Calu3 (cell line): ENCODE data around the gene FAR2. TPM values are rescaled to one million over a fixed set of nuclear protein-coding genes. Genes with fewer than 3 reads are reported as not detected.
"Not testable (repeated sequence)": the region's sequence is repeated elsewhere in the genome, so short reads cannot be mapped to it uniquely, and the experiment has no call there.

Experiments
- BruUV-seq: library from RNA; stranded (reverse); fragments of 400-500 nt; replicated peaks from 2 replicates; lab custom pipeline; 2021; lab: Mats Ljungman, UMichigan
- CTCF ChIA-PET: fragments of 300-600 bp; sonication (Branson Sonifier 250); formaldehyde crosslinking; loops from one replicate; lab custom pipeline; 2022; ENCODE audit warnings: antibody characterized with exemption; lab: Charles Lee
- DNase-seq: peaks from one replicate; pipeline ENCODE4 v3.0.0; 2022
- H3K27ac Mint-ChIP-seq: one replicate; pipeline ENCODE4 v1.8.0; 2022; ENCODE audit warnings: mixed read lengths; ENCODE audit not compliant: unreplicated experiment
- H3K27me3 Mint-ChIP-seq: one replicate; pipeline ENCODE4 v1.8.0; 2022; ENCODE audit warnings: mixed read lengths; ENCODE audit not compliant: unreplicated experiment
- H3K36me3 Mint-ChIP-seq: one replicate; pipeline ENCODE4 v1.8.0; 2022; ENCODE audit warnings: mild to moderate bottlenecking, moderate library complexity, mixed read lengths; ENCODE audit not compliant: insufficient read depth, unreplicated experiment
- H3K4me1 Mint-ChIP-seq: one replicate; pipeline ENCODE4 v1.8.0; 2022; ENCODE audit warnings: mild to moderate bottlenecking, low read depth, mixed read lengths; ENCODE audit not compliant: unreplicated experiment
- H3K4me3 Mint-ChIP-seq: one replicate; pipeline ENCODE4 v1.8.0; 2022; ENCODE audit warnings: mild to moderate bottlenecking, low read depth, moderate library complexity, mixed read lengths; ENCODE audit not compliant: unreplicated experiment
- H3K9me3 Mint-ChIP-seq: one replicate; pipeline ENCODE4 v1.8.0; 2022; ENCODE audit warnings: low read depth, mixed read lengths; ENCODE audit not compliant: unreplicated experiment
- intact Hi-C: fragments of 100-400 bp; cut with micrococcal nuclease; formaldehyde crosslinking; loops from one replicate; pipeline ENCODE4 v1.10.0; 2022; ENCODE audit not compliant: unreplicated experiment
- total RNA-seq: library from RNA; stranded (reverse); gene quantifications from 2 replicates; pipeline ENCODE4 v1.2.3, GENCODE V29; 2022
- TF ChIP-seq, protein P1 (sequence below): fragments of 200-600 bp; IDR thresholded peaks from one replicate; pipeline ENCODE4 v1.8.0; 2022; ENCODE audit warnings: antibody characterized with exemption; ENCODE audit not compliant: unreplicated experiment

FAR2 gene
- total RNA-seq, 1 experiment from 2014 or later = 24.0 TPM

DNA sequence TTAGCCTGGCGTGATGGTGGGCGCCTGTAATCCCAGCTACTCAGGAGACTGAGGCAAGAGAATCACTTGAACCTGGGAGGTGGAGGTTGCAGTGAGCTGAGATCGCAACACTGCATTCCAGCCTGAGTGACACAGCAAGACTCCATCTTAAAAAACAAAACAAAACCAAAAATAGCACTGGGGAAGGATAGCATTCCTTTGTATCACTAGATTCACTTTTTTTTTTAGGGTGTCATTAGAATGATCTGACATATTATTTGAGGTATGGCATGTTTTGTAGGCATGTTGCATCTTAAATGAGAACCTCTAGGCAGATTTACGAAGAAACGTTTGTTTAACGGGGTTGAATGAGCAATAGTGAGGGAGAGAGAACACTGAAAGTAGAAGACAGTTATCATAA, 16.8 kb upstream of the FAR2 start:
- DNase-seq = no peak
- BruUV-seq = no TSS peak
- TF ChIP-seq, protein P1, sequence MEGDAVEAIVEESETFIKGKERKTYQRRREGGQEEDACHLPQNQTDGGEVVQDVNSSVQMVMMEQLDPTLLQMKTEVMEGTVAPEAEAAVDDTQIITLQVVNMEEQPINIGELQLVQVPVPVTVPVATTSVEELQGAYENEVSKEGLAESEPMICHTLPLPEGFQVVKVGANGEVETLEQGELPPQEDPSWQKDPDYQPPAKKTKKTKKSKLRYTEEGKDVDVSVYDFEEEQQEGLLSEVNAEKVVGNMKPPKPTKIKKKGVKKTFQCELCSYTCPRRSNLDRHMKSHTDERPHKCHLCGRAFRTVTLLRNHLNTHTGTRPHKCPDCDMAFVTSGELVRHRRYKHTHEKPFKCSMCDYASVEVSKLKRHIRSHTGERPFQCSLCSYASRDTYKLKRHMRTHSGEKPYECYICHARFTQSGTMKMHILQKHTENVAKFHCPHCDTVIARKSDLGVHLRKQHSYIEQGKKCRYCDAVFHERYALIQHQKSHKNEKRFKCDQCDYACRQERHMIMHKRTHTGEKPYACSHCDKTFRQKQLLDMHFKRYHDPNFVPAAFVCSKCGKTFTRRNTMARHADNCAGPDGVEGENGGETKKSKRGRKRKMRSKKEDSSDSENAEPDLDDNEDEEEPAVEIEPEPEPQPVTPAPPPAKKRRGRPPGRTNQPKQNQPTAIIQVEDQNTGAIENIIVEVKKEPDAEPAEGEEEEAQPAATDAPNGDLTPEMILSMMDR = no peak
- intact Hi-C loops = no loop called here
- Mint-ChIP-seq H3K36me3 (no peaks in the 10 kb centered on the region), H3K4me3 (no peak overlapping the region), H3K9me3 (no peaks in the 10 kb centered on the region), H3K27ac (no peak overlapping the region), H3K27me3 (no peaks in the 10 kb centered on the region), H3K4me1 (no peaks in the 10 kb centered on the region)
- CTCF ChIA-PET = no interaction called here

DNA sequence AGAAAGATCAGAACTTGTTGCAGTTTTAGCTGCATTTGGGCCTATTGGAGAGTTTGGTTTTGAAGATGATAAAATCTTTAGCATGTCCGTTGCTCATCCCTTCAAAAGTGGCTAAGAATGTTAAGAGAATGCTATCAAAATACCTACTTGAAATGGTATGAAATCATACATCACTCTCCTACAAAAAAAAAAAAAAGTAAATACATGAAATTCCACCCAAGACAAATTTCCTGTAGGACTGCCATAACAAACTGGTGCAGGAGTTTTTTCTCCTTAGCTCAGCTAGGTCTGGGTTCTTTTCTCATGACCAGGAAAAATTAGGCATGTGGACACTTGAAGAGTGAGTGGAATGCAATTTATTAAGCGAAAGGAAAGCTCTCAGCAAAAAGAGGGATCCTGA, 15.9 kb upstream of the FAR2 start:
- BruUV-seq = no TSS peak
- CTCF ChIA-PET = no interaction called here
- H3K4me1 Mint-ChIP-seq = no peaks in the 10 kb centered on the region

DNA sequence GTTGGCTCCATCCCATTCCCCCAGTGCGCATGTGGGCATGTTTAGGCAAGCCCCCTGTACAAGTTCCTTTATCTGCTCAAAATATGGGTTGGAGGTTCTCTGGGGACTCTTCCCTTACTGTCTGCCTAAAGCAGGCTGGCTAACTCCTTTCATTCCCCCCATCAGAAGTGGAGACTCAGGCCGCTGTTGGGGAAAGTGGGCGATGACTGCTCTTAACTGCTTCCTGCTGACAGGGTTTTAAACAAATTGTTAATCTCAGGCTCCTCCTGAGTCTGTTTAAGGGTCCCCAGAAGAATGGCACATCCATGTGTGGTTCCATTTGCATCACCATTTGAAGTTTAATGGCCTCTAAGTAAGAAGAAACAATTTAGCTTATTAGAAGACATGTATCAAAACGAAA, 15.4 kb upstream of the FAR2 start:
- TF ChIP-seq, protein P1 = no peak
- no peaks in the 10 kb centered on the region for H3K4me1 Mint-ChIP-seq
- H3K4me3 Mint-ChIP-seq = no peak overlapping the region

More for the DNA sequence above, 15.9 kb upstream of the FAR2 start:
- intact Hi-C loops = no loop called here
- no peaks in the 10 kb centered on the region for H3K36me3 Mint-ChIP-seq
- TF ChIP-seq, protein P1 = no peak
- H3K27ac Mint-ChIP-seq = no peak overlapping the region
- DNase-seq = no peak
- no peaks in the 10 kb centered on the region for H3K9me3 Mint-ChIP-seq
- no peaks in the 10 kb centered on the region for H3K27me3 Mint-ChIP-seq
- no peak overlapping the region for H3K4me3 Mint-ChIP-seq

DNA sequence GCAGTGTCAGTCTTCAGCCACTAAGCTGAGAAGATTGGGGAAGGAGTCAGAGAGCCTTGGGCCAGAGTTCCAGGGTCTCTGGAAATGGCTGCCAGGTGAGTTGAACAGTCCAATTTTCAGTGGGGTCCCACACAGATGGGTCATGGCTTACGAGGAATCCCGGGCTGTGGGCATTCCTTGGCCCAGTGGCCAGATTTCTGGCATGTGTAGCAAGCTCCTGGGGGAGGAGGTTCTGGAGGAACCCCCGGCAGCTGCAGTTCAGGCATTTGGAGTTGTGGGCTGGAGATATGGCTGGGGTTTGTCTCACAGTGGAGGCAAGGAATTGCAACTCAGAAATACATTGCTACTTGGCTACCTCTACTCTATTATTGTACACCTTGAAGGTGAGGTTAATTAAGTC, 10.8 kb upstream of the FAR2 start:
- H3K4me3 Mint-ChIP-seq, H3K27ac Mint-ChIP-seq, BruUV-seq, intact Hi-C loops, CTCF ChIA-PET, DNase-seq, H3K36me3 Mint-ChIP-seq, H3K9me3 Mint-ChIP-seq, H3K4me1 Mint-ChIP-seq: not testable (repeated sequence)
- H3K27me3 Mint-ChIP-seq = peaks cover 17% of the 10 kb centered on the region

More for the DNA sequence above, 15.4 kb upstream of the FAR2 start:
- DNase-seq = no peak
- H3K9me3 Mint-ChIP-seq = no peaks in the 10 kb centered on the region
- CTCF ChIA-PET = interaction anchor here (1.0 kb wide), 1 partner anchor 28 kb away, joined by 4 read pairs; no protein-coding TSS in a partner anchor
- H3K27me3 Mint-ChIP-seq = peaks cover 2% of the 10 kb centered on the region
- H3K36me3 Mint-ChIP-seq = no peaks in the 10 kb centered on the region
- H3K27ac Mint-ChIP-seq = no peak overlapping the region
- intact Hi-C loops = no loop called here
- no TSS peak for BruUV-seq

DNA sequence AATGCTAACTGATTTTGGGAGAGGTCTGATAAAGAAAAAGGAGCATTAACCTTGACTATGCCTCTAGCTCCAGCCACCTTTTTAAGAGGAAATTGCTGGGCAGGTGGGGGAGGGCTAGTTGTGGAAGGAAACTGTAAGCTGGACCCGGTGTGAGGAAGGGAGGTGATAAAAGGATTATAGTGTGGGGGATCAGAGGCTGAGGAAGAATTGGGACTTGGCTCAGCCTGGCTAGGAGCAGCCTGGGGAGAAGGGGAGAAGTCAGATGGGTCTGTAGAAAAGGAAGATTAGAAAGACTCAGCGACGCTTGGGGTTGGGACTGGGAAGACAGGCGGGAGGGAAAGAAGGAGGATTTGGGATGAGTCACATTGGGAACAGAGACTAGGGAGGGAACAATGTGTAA, 10.2 kb upstream of the FAR2 start:
- H3K4me1 Mint-ChIP-seq, CTCF ChIA-PET, H3K4me3 Mint-ChIP-seq, intact Hi-C loops, DNase-seq, H3K27ac Mint-ChIP-seq, H3K9me3 Mint-ChIP-seq, H3K36me3 Mint-ChIP-seq, BruUV-seq: not testable (repeated sequence)
- H3K27me3 Mint-ChIP-seq = peaks cover 17% of the 10 kb centered on the region
